ENCODE results near the gene ADARB2.

Gene ADARB2

DNA sequence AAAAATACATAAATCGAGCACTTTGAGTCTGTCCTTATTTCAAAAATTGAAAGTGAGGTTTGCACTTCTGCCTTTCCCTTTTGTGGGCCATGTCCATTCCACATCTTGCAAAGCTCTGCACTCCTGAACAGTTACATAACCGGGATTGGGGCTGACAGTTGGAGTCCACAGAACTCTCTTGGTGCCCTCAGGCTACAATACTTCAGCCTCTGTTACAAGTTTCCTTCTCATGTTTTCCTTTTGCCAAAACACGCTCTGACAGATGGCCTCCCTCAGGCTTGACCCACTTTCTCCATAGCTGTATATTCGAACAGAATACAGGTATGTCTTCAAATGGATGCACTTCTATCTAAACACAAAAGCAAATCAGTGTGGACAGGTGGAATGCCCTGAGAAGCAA lies 345.2 kb downstream of the ADARB2 start:
- TF ChIP-seq, protein P1, sequence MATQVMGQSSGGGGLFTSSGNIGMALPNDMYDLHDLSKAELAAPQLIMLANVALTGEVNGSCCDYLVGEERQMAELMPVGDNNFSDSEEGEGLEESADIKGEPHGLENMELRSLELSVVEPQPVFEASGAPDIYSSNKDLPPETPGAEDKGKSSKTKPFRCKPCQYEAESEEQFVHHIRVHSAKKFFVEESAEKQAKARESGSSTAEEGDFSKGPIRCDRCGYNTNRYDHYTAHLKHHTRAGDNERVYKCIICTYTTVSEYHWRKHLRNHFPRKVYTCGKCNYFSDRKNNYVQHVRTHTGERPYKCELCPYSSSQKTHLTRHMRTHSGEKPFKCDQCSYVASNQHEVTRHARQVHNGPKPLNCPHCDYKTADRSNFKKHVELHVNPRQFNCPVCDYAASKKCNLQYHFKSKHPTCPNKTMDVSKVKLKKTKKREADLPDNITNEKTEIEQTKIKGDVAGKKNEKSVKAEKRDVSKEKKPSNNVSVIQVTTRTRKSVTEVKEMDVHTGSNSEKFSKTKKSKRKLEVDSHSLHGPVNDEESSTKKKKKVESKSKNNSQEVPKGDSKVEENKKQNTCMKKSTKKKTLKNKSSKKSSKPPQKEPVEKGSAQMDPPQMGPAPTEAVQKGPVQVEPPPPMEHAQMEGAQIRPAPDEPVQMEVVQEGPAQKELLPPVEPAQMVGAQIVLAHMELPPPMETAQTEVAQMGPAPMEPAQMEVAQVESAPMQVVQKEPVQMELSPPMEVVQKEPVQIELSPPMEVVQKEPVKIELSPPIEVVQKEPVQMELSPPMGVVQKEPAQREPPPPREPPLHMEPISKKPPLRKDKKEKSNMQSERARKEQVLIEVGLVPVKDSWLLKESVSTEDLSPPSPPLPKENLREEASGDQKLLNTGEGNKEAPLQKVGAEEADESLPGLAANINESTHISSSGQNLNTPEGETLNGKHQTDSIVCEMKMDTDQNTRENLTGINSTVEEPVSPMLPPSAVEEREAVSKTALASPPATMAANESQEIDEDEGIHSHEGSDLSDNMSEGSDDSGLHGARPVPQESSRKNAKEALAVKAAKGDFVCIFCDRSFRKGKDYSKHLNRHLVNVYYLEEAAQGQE (IDR thresholded peaks at IDR 0.05; ENCODE audit: insufficient read depth in 1 of 2, low read depth in 2 of 2, low read length in 2 of 2): no peak
- no peak for TF ChIP-seq FOXP2 (optimal IDR thresholded peaks at IDR 0.05; ENCODE audit: borderline replicate concordance, extremely low read depth, extremely low read length, insufficient read depth)
- no peak for TF ChIP-seq POLR2AphosphoS5 (IDR thresholded peaks at IDR 0.05; ENCODE audit: low read depth, low read length)
- no peak for TF ChIP-seq TAF1 (IDR thresholded peaks at IDR 0.05; ENCODE audit: borderline replicate concordance, insufficient read depth, low read length)
- TF ChIP-seq SIN3A (IDR thresholded peaks at IDR 0.05; ENCODE audit: borderline replicate concordance, insufficient read depth, low read length): no peak

DNA sequence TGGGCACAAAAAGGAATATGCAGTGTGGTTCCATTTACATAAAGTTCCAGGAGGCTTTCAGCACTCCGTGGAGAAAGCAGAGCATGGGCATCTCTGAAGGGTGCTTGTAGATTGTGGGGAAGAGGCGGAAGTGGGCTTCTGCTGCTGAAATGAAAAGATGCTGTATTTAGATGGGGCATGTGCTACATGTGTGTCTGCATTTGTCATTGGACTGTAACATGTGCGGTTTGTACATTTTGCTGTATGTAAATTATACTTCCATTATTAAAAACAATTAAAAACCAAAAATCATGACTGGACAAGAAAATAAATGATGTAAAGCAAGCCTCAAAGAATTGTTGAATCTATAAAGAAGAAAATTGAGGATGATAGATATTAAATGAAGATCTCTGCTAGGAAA lies 347.1 kb downstream of the ADARB2 start:
- TF ChIP-seq SIN3A (IDR thresholded peaks at IDR 0.05; ENCODE audit: borderline replicate concordance, insufficient read depth, low read length): no peak
- TF ChIP-seq FOXP2 (optimal IDR thresholded peaks at IDR 0.05; ENCODE audit: borderline replicate concordance, extremely low read depth, extremely low read length, insufficient read depth): no peak
- TF ChIP-seq POLR2AphosphoS5 (IDR thresholded peaks at IDR 0.05; ENCODE audit: low read depth, low read length): no peak

DNA sequence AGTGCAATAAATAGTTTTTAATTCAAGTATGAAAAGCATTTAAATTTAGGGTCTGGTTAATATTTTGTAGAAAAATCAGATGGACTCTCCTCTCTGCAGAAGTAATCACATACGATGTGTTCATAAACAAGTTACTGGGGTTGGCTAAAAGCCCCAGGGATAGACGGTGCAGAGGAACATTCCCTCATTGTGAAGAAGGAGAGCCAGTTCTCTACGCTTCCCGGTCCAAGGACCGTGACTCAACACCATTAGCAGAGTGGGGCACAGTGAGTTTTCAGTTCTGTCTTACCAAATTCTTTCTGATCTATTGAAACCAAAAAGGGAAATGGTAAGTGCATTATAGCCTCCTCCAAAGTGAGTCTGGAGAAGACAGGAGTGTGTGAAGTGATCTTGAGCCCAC lies 353.3 kb downstream of the ADARB2 start:
- no peak for TF ChIP-seq FOXP2 (optimal IDR thresholded peaks at IDR 0.05; ENCODE audit: borderline replicate concordance, extremely low read depth, extremely low read length, insufficient read depth)
- no peak for TF ChIP-seq TAF1 (IDR thresholded peaks at IDR 0.05; ENCODE audit: borderline replicate concordance, insufficient read depth, low read length)
- no peak for TF ChIP-seq SIN3A (IDR thresholded peaks at IDR 0.05; ENCODE audit: borderline replicate concordance, insufficient read depth, low read length)
- TF ChIP-seq, protein P1 (IDR thresholded peaks at IDR 0.05; ENCODE audit: insufficient read depth in 1 of 2, low read depth in 2 of 2, low read length in 2 of 2): no peak
- TF ChIP-seq POLR2AphosphoS5 (IDR thresholded peaks at IDR 0.05; ENCODE audit: low read depth, low read length): no peak

DNA sequence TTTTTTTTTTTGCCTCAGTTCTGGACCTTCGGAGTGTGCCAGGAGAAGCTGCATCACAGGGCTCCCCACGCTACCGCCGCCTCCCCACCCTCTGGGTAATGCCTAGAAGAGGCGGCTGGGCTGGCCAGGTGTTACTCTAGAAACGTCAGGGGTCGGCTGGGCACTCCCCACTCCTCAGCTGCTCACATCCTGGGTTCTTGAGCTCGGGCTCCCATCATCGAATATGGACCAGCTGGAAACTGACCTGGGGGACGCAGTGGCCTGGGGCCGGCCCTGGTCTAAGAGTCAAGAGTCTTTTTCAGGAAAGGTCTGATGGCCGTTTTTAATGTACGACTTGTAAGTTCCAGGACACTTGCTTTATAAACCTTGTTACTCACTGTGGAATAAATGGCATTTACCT lies 354.6 kb downstream of the ADARB2 start:
- TF ChIP-seq POLR2AphosphoS5 (IDR thresholded peaks at IDR 0.05; ENCODE audit: low read depth, low read length) (no peak), FOXP2 (optimal IDR thresholded peaks at IDR 0.05; ENCODE audit: borderline replicate concordance, extremely low read depth, extremely low read length, insufficient read depth) (no peak), TAF1 (IDR thresholded peaks at IDR 0.05; ENCODE audit: borderline replicate concordance, insufficient read depth, low read length) (no peak), SIN3A (IDR thresholded peaks at IDR 0.05; ENCODE audit: borderline replicate concordance, insufficient read depth, low read length) (no peak)
- TF ChIP-seq, protein P1 (IDR thresholded peaks at IDR 0.05; ENCODE audit: insufficient read depth in 1 of 2, low read depth in 2 of 2, low read length in 2 of 2): no peak

DNA sequence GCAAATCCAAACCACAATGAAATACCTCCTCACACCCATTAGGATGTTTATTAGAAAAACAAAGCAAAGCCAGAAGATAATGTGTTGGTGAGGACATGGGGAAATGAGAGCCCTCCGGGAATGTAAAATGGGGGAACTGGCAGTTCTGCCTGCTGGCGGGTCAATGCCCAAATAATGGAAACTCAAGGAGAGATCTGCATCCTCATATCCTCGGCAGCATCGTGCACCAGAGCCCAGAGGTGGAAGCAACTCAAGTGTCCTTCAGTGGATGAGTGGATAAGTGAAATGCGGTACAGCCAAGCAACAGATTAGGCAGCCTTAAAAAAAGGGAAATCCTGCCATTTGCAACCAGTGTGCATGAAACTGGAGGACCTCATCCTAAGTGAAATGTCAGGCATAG lies 356.0 kb downstream of the ADARB2 start:
- TF ChIP-seq POLR2AphosphoS5 (IDR thresholded peaks at IDR 0.05; ENCODE audit: low read depth, low read length) (no peak), TAF1 (IDR thresholded peaks at IDR 0.05; ENCODE audit: borderline replicate concordance, insufficient read depth, low read length) (no peak), SIN3A (IDR thresholded peaks at IDR 0.05; ENCODE audit: borderline replicate concordance, insufficient read depth, low read length) (no peak), FOXP2 (optimal IDR thresholded peaks at IDR 0.05; ENCODE audit: borderline replicate concordance, extremely low read depth, extremely low read length, insufficient read depth) (no peak)
- TF ChIP-seq, protein P1 (IDR thresholded peaks at IDR 0.05; ENCODE audit: insufficient read depth in 1 of 2, low read depth in 2 of 2, low read length in 2 of 2): no peak
